Kasumi-1 (cell line): ENCODE results near the gene PTRHD1.
"Not testable (repeated sequence)": the region's sequence is repeated elsewhere in the genome, so short reads cannot be mapped to it uniquely, and the experiment has no call there.

ENCODE experiments used
- DNase-seq, 2 experiments: peaks; one replicate each; lab custom pipeline; 2025; lab: John Stamatoyannopoulos, UW

PTRHD1 gene, protein sequence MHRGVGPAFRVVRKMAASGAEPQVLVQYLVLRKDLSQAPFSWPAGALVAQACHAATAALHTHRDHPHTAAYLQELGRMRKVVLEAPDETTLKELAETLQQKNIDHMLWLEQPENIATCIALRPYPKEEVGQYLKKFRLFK

DNA sequence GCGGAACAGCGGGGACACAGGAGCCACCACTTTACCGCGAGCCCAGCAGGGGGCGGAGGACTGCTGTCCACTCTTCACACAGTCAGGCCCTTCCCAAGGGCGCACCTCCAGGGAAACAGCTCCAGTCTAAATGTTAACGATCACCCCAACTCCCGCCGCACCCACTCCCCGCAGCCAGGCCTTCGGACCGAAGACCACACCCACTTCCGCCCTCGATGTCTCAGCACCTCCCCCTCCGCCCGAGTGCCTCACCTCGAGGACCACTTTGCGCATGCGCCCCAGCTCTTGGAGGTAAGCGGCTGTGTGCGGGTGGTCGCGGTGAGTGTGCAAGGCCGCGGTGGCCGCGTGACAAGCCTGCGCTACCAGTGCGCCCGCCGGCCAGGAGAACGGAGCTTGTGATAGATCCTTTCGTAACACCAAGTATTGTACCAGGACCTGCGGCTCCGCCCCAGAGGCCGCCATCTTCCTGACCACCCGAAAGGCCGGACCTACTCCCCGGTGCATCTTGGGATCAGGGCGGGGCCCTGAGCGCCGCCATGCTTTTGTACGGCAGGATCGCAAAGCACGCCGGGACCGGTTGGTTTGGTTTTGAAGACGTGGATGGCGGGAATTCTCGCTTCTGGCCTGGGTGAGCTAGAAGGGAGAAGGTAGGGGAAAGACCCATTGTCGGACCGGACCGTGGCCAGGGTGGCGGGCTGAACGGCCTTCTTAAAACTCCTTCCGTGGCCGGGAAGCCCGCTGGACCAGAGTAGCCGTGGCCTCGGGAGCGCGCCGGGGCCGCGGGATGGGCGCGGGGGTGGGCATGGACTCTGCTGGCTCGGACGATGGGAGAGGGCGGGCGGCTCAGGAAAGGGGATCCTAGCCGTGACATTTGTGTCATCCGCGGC is at the start of gene PTRHD1, which contains the start of gene CENPO:
Gene PTRHD1, minus strand, starts transcription at position 518 of the 887 bp plus-strand sequence. Its CDS starts 14 bp downstream, at position 504.
Gene CENPO, plus strand, starts transcription at position 552 of the 887 bp plus-strand sequence. CDS start 495 bp downstream, outside the sequence.
- DNase-seq = peak; percentile 92 to 94

DNA sequence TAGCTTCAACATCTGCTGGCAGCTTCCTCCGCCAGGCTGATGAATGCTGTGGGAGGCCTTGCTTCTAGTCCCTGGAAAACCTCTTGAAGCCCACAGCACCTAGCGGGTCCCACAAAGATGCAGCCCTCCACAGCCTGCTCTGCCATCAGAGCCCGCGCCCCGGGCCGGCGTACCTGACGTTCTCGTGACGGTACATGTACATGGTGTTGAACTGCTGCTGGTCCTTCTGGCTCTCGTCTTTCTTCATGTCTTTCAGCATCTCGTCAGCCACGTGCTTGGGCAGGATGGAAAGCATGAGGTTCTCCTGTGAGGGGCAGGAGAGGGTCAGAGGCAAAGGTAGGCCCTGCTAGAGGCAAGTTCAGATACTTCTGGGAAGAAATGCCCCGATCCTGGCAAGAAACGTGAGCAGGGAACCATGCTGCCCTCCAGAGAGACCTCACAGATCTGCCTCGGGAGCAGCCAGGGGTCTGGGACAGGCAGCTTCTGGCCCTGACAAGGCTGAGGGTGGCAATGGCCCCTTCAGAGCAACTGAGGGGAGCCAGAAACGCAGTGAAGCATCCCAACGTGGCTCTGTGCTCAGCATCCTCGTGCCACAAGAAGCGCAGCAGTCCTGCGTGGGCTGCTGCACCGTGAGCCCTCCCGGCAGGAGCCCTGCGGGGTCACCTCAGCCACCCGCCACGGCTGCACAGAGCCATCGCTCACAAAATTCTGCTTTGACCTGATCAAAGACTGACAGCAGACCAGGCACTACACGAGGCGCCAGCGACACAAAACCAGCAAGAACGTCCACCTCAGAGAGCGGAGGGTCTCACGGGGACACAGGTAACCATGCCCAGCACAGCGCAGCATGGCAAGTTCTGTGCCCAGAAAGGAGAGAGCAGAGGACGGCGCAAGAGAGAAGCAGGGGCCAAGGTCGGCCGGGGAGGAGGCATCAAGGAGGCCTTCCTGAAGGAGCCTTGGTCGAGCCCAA is 49.2 kb upstream of the PTRHD1 start:
- DNase-seq = no peak

DNA sequence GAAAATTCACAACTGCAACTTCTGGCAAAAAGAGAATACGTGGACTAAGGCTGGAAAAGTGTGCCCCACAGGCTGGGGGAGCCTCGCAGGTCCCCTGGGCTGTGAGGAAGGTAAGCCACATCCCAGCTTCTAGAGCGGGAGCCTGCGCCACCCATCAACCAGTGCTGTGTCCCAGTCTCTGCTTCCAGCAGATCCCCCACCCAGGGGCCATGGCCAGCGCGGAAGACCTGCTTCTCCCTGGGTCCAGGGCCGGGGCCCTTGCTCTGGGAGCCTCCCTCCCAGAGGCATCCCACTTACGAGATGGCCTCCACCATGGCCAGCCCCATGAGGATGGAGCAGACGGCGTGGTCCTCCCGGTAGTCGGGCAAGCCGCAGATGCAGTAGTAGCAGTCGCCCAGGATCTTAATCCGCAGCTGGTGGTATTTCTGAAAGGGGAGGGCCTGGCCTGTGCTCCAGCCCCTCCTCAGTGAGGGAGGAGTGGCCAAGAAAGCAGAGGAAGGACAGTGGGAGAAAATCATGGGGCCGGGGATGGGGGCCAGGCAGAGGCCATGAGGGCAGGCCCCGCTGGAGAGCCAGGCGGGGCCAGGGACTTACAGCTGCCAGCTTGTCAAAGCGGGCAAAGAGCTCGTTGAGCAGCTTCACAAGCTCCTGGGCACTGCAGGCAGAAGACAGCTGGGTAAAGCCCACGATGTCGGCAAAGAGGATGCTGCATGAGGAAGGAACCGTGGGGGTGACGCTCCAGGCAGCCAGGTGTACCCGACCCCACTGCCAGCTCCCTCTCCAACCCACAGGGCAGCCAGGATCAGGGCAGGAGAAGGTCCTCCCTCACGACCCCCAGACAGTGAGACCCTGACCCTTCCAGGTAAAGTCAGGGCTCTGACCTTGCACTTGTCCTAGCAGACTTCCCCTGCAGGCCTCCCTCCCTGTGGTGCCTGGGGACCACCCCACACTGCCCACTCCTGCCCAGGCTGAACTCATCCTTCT is 48.1 kb upstream of the PTRHD1 start:
- no peak for DNase-seq

- no peak for DNase-seq
These were observed 47.1 kb upstream of the PTRHD1 start for GRCh38 chr2:24840164-24840869.

DNA sequence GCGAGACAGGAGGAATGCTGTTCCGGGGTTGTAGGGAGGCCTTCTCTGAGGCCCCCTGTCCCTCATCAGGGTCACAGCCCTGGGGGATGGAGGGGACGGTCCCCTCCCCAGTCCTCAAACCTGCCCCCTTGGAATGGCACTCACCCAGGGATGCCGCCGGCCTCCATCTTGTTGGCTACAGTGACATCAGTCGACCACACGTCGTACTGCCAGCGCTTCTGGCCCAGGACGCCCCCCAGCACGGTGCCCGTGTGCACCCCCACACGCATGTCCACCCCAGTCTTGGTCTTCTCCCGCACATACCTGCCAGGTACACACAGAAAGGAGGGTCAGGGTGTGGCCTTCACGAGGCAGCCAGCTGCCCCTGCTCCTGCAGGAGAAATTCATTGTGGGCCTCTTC is 46.5 kb upstream of the PTRHD1 start:
- no peak for DNase-seq

- no peak for DNase-seq
These were observed 45.4 kb upstream of the PTRHD1 start for GRCh38 chr2:24838541-24838940.

GRCh38 chr2:24837996-24838513 is 44.9 kb upstream of the PTRHD1 start:
- no peak for DNase-seq

GRCh38 chr2:24836706-24837105 is 43.5 kb upstream of the PTRHD1 start:
- no peak for DNase-seq

DNA sequence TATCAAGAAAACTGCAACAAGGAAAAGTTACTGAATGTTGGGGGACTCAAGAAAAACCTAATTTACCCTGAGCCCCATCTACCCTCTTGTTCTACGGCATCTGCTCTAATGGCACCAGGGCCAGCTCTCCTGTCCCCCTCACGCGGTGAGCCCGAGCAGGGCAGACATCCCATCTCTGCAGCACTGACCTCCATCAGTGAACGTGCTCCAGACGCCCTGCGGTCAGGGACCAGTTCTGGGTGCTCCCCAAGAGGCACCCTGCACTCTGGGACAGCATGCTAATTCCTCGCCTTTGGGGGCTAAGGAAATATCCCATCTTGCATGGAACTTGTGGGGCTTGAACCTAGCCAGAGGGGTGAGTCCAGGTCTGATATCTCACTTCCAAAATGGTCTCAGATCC is 43.0 kb upstream of the PTRHD1 start:
- no peak for DNase-seq

- DNase-seq = not testable (repeated sequence)
These were observed 42.2 kb upstream of the PTRHD1 start for GRCh38 chr2:24835411-24835810.

- no peak for DNase-seq
These were observed 41.7 kb upstream of the PTRHD1 start for GRCh38 chr2:24834733-24835395.

DNA sequence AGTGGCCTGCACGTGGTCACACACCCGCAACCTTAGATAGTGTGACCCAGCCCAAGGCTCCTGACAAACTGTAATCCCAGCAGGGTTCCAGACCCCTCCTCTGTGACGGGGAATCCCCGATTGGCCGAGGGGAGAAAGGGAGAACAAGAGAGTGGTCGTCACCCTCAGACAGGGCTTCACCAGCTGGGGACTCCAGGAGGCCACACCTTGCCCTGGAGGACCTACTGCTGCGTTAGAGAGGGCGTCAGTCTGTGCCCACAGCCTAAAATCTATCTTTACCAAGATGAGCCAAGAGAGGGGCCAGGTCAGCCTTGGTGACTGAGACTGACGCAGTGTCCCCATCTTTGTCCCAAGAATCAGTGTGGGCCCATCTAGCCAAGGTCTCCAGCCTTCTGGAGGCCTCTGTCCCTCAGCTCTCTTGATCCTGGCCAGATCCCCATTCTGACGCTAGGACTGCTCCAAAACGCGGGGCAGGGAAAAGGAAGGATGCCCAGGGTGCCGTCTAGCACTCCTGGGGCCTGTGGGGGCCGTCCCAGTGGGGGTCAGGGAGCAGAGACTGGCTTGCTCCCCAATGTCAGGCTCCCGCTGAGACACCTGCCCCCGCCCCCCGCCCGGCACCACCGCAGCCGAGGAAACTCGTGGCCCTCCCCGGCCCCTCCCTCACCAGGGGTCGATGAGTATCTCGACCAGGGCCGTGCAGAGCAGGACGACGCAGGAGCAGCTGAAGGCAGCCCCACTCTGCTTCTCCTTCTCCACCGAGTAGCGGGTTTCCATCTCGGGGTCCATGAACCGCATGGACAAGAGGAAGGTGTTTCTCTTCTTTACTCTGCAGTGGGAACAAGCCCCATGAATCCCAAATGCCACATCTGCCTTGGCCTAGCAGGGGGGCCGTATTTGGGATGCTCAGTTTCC is 40.9 kb upstream of the PTRHD1 start:
- DNase-seq = no peak

GRCh38 chr2:24832931-24833701 is 39.9 kb upstream of the PTRHD1 start:
- no peak for DNase-seq

GRCh38 chr2:24832521-24832920 is 39.3 kb upstream of the PTRHD1 start:
- no peak for DNase-seq

DNA sequence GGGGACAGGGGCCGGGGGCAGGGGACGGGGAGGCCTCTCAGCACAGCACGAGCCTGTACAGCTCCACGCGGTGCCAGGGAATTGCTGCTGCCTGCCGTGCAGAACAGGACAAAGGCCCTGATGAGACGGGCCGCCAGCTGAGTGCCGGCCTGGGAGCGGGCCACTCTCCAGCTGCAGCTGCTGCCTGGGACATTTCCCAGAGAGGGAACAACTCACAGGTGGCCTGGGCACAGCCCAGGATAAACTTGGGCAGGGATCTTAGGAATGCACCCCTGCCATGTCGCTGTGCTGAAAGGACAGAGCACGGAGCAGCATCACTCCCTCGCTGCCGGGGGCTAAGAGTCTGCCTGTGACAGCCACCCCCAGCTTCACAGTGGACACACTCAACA is 38.9 kb upstream of the PTRHD1 start:
- DNase-seq = no peak

- no peak for DNase-seq
These were observed 38.3 kb upstream of the PTRHD1 start for GRCh38 chr2:24831221-24832072.

DNA sequence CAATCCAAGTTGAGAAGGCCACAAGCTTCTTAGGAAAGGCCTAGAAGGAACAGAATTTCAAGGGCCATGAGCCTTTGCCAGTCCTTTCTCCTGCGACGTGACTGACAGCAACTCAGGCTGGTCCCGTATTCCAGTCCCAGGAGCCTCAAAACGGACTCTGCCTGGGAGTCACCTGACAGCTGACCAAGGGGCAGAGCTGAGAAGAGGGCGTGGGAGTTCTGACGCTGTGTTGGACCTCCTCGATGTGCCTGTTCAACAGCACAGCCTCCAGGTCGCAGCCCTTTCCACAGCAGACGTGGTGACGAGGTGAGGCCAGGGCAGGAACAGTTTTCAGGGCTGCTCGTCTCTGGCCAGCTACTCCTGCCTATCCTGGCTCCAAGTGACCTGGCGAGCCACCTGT is 37.6 kb upstream of the PTRHD1 start:
- DNase-seq = no peak
